Measurements from ENCODE around the gene ACOX3.

ACOX3 gene

GRCh38 chr4:8333726-8334460 is 106.6 kb downstream of the ACOX3 start:
- no peak for DNase-seq

GRCh38 chr4:8332891-8333331 is 107.6 kb downstream of the ACOX3 start:
- no peak for DNase-seq

GRCh38 chr4:8332038-8332857 is 108.3 kb downstream of the ACOX3 start:
- no peak for DNase-seq

- no peak for DNase-seq
Measured at GRCh38 chr4:8331575-8331955, 109.0 kb downstream of the ACOX3 start.

GRCh38 chr4:8330821-8331574 is 109.5 kb downstream of the ACOX3 start:
- no peak for DNase-seq

GRCh38 chr4:8329859-8330761 is 110.4 kb downstream of the ACOX3 start:
- no peak for DNase-seq

GRCh38 chr4:8329560-8329858 is 111.0 kb downstream of the ACOX3 start:
- no peak for DNase-seq

- DNase-seq = no peak
Measured at GRCh38 chr4:8328866-8329559, 111.5 kb downstream of the ACOX3 start.

GRCh38 chr4:8328456-8328855 is 112.1 kb downstream of the ACOX3 start:
- DNase-seq = no peak

GRCh38 chr4:8326206-8326605 is 114.3 kb downstream of the ACOX3 start:
- no peak for DNase-seq

- DNase-seq = no peak
Measured at GRCh38 chr4:8325291-8325973, 115.1 kb downstream of the ACOX3 start.

GRCh38 chr4:8324640-8325239 is 115.8 kb downstream of the ACOX3 start:
- no peak for DNase-seq

- no peak for DNase-seq
Measured at GRCh38 chr4:8323947-8324555, 116.5 kb downstream of the ACOX3 start.

GRCh38 chr4:8322794-8323704 is 117.5 kb downstream of the ACOX3 start:
- DNase-seq = no peak

GRCh38 chr4:8321771-8322170 is 118.8 kb downstream of the ACOX3 start:
- no peak for DNase-seq

GRCh38 chr4:8321220-8321619 is 119.3 kb downstream of the ACOX3 start:
- DNase-seq = no peak

- DNase-seq = no peak
Measured at GRCh38 chr4:8320386-8320750, 120.2 kb downstream of the ACOX3 start.

GRCh38 chr4:8319731-8320385 is 120.7 kb downstream of the ACOX3 start:
- no peak for DNase-seq

- DNase-seq = no peak
Measured at GRCh38 chr4:8319061-8319460, 121.5 kb downstream of the ACOX3 start.
